Pancreas (tissue), 10 donors: ENCODE data around the gene ARMS2. TPM values are rescaled to one million over a fixed set of nuclear protein-coding genes. Genes with fewer than 3 reads are reported as not detected.

Experiments
- ATAC-seq, 4 donors: fragments of 200-7000 bp; cut with Tn5 transposase; one replicate each; pipeline versions ENCODE4 v1.8.0 to v1.9.1; 2020; ENCODE audit warnings: mild to moderate bottlenecking in 4 of 4, moderate library complexity in 4 of 4
- DNase-seq, 6 donors: peaks; one replicate each; pipeline ENCODE4 v3.0.0-alpha.2; 2020
- FAIRE-seq: peaks from 2 replicates; lab custom pipeline; 2012; peaks lifted over from hg19 to GRCh38; lab: Jason Lieb, UNC
- H3K27ac ChIP-seq, 4 donors: fragments of 200-600 bp; sonication (generic); 1 replicate in 3 of 4; 2 replicates in 1 of 4; pipeline versions ENCODE4 v1.5.0 to v1.8.0; 2020
- H3K27me3 ChIP-seq, 4 donors: fragments of 200-600 bp; one replicate each; pipeline ENCODE4 v1.8.0; 2021
- H3K36me3 ChIP-seq, 3 donors: fragments of 200-600 bp; sonication (generic) in 1 of 3; one replicate each; pipeline versions ENCODE4 v1.5.0 to v1.8.0; 2020 to 2021
- H3K4me1 ChIP-seq, 3 donors: fragments of 200-600 bp; one replicate each; pipeline ENCODE4 v1.8.0; 2021
- H3K4me3 ChIP-seq, 4 donors: fragments of 200-600 bp; sonication (generic) in 2 of 4; one replicate each; pipeline versions ENCODE4 v1.5.0 to v1.8.0; 2020 to 2021
- H3K9me3 ChIP-seq, 4 donors: fragments of 200-600 bp; one replicate each; pipeline ENCODE4 v1.8.0; 2021
- WGBS, 2 donors: extraction: QIAGEN DNeasy Blood & Tissue Kit; methylation state at CpG; one replicate each; pipeline ENCODE4 v1.1.7; 2013; 5-methylcytosine and 5-hydroxymethylcytosine counted together
- intact Hi-C, 3 donors: fragments of 100-400 bp; cut with DNase I; formaldehyde crosslinking; loops; one replicate each; pipeline versions ENCODE4 v1.11.1 to v1.14.2; 2022
- polyA plus RNA-seq, 2 donors: library from polyadenylated mRNA; stranded (reverse); fragments of 200-250 nt; gene quantifications; one replicate each; pipeline ENCODE4 v1.2.3, GENCODE V29; 2013
- total RNA-seq, 6 donors: library from RNA; stranded (reverse); fragmentation: NEBNext Ultra II Directional in 4 of 6; extraction: Animal tissue kit (Norgen Biotek cat#: 25700) in 4 of 6; gene quantifications; one replicate each; pipeline versions ENCODE4 v1.2.1 to v1.2.4, GENCODE V29; 2021 to 2023
- TF ChIP-seq, protein P1 (sequence below), 4 donors: fragments of 200-600 bp; sonication (generic) in 3 of 4; IDR thresholded peaks; one replicate each; pipeline versions ENCODE4 v1.5.0 to v1.8.0; 2021; ENCODE audit warnings: antibody characterized with exemption in 4 of 4
- donor health status: healthy with polysubstance abuse.
- donor health status: DM: no; HTN: no; CAD: no; lungs with moderate emphysema.
- donor health status: DM: no; HTN: no; CAD: no.
- donor health status: control.
- donor health status: control.
- donor health status: Bipolar disorder and iron deficiency.
- donor health status: DM: yes; HTN: yes; CAD: no.
- donor health status: DM: no; HTN: no; CAD: no.
- donor health status: DM: no; HTN: no; CAD: no.
- donor health status: DM: yes; HTN: yes; CAD: no.

Gene ARMS2
- total and polyA plus RNA-seq, 8 donors = not detected

DNA sequence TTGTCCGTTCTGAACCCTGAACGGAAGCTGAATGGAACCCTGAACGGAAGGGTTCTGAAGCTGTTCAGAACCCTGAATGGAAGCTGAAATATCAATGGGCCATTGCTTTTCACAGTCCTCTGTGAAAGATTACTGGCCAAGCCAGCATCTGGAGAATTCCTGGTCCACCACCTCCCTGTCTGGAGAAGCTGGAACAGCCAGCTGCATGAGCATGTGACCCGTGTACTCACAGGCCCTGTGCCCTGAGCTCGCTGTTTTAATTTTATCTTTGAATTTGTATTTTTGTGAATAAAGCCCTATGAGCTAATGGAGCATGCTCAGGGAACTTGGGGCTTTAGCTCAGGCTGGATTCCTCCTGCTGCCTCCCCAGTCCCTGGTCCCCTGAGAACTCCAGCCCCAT is 44.1 kb downstream of the ARMS2 start:
- ATAC-seq (peak in 2 of 4 donors; percentile 24 to 29), FAIRE-seq (no peak), DNase-seq (no peak)
- H3K4me1 ChIP-seq = no peaks in the 10 kb centered on the region
- no peaks in the 10 kb centered on the region for H3K9me3 ChIP-seq
- H3K36me3 ChIP-seq = no peaks in the 10 kb centered on the region
- H3K27me3 ChIP-seq = no peaks in the 10 kb centered on the region
- TF ChIP-seq, protein P1, sequence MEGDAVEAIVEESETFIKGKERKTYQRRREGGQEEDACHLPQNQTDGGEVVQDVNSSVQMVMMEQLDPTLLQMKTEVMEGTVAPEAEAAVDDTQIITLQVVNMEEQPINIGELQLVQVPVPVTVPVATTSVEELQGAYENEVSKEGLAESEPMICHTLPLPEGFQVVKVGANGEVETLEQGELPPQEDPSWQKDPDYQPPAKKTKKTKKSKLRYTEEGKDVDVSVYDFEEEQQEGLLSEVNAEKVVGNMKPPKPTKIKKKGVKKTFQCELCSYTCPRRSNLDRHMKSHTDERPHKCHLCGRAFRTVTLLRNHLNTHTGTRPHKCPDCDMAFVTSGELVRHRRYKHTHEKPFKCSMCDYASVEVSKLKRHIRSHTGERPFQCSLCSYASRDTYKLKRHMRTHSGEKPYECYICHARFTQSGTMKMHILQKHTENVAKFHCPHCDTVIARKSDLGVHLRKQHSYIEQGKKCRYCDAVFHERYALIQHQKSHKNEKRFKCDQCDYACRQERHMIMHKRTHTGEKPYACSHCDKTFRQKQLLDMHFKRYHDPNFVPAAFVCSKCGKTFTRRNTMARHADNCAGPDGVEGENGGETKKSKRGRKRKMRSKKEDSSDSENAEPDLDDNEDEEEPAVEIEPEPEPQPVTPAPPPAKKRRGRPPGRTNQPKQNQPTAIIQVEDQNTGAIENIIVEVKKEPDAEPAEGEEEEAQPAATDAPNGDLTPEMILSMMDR (IDR thresholded peaks at IDR 0.05) = no peak
- WGBS, 2 donors = 91% methylated on average over 5 of the region's 5 CpGs
- H3K4me3 ChIP-seq = no peak overlapping the region
- no peak overlapping the region for H3K27ac ChIP-seq
- intact Hi-C loops = no loop called here

- peak in 1 of 6 donors; percentile 46 for DNase-seq
- Histone ChIP-seq H3K36me3 (no peaks in the 10 kb centered on the region), H3K4me3 (no peak overlapping the region), H3K27me3 (no peaks in the 10 kb centered on the region), H3K4me1 (no peaks in the 10 kb centered on the region), H3K27ac (no peak overlapping the region), H3K9me3 (no peaks in the 10 kb centered on the region)
- no peak for FAIRE-seq
- TF ChIP-seq, protein P1 (IDR thresholded peaks at IDR 0.05) = no peak
- WGBS, 2 donors = 74 to 78% methylated on average over 8 of the region's 8 CpGs
- ATAC-seq = no peak
- intact Hi-C loops = no loop called here
These were observed 44.6 kb downstream of the ARMS2 start for GRCh38 chr10:122499012-122499411.

GRCh38 chr10:122499491-122499941 is 45.1 kb downstream of the ARMS2 start:
- intact Hi-C loops = no loop called here
- TF ChIP-seq, protein P1 (IDR thresholded peaks at IDR 0.05) = no peak
- whole genome bisulfite sequencing, 2 donors = 69 to 73% methylated on average over 5 of the region's 5 CpGs

GRCh38 chr10:122500194-122500593 is 45.7 kb downstream of the ARMS2 start:
- H3K36me3 ChIP-seq = no peaks in the 10 kb centered on the region
- H3K27ac ChIP-seq = no peak overlapping the region
- 74 to 76% methylated on average over 5 of the region's 5 CpGs for WGBS, 2 donors
- TF ChIP-seq, protein P1 (IDR thresholded peaks at IDR 0.05) = no peak
- H3K9me3 ChIP-seq = no peaks in the 10 kb centered on the region
- FAIRE-seq (no peak), ATAC-seq (no peak), DNase-seq (no peak)
- H3K27me3 ChIP-seq = no peaks in the 10 kb centered on the region
- H3K4me3 ChIP-seq = no peak overlapping the region
- intact Hi-C loops = no loop called here
- H3K4me1 ChIP-seq = no peaks in the 10 kb centered on the region

More at GRCh38 chr10:122499491-122499941, 45.1 kb downstream of the ARMS2 start:
- Histone ChIP-seq H3K9me3 (no peaks in the 10 kb centered on the region), H3K4me1 (no peaks in the 10 kb centered on the region), H3K4me3 (no peak overlapping the region), H3K36me3 (no peaks in the 10 kb centered on the region), H3K27me3 (no peaks in the 10 kb centered on the region), H3K27ac (no peak overlapping the region)
- ATAC-seq = peak in 2 of 4 donors; percentile 58 to 62
- no peak for FAIRE-seq
- peak in 1 of 6 donors; percentile 15 for DNase-seq

GRCh38 chr10:122500726-122501125 is 46.3 kb downstream of the ARMS2 start:
- intact Hi-C loops = no loop called here
- TF ChIP-seq, protein P1 (IDR thresholded peaks at IDR 0.05) = no peak
- H3K4me3 ChIP-seq = no peak overlapping the region
- FAIRE-seq (no peak), ATAC-seq (no peak), DNase-seq (peak in 1 of 6 donors; percentile 23)
- WGBS, 2 donors = 88 to 89% methylated on average over 6 of the region's 6 CpGs
- no peak overlapping the region for H3K27ac ChIP-seq
- H3K4me1 ChIP-seq = no peaks in the 10 kb centered on the region
- H3K36me3 ChIP-seq = no peaks in the 10 kb centered on the region
- no peaks in the 10 kb centered on the region for H3K9me3 ChIP-seq
- no peaks in the 10 kb centered on the region for H3K27me3 ChIP-seq
